Inferior parietal cortex (tissue), 1 donor: ENCODE results near the gene ORM2.

Source experiments
- DNase-seq: peaks from one replicate; pipeline ENCODE4 v3.0.0-alpha.2; 2016; ENCODE audit errors: extremely low spot score

The ORM2 gene

DNA sequence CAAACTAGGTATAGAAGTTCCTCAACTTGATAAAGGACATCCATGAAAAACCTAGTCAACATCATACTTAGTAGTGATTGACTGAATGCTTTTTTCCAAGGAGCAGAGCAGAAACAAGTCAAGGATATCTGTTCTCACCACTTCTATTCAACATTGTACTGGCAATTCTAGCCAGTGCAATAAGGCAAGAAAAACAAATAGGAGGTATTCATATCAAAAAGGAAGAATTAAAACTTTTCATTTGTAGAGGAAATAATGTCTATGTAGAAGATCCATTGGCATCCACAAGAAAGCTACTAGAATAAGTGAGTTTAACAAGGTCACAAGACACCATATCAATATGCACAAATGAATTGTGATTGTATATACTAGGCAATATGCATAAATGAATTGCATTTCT lies 35.0 kb upstream of the ORM2 start:
- DNase-seq = no peak

- DNase-seq = no peak
Observed at GRCh38 chr9:114296338-114296737, 33.3 kb upstream of the ORM2 start.

- DNase-seq = no peak
Observed at GRCh38 chr9:114299286-114300152, 30.1 kb upstream of the ORM2 start.

GRCh38 chr9:114300153-114300845 lies 29.4 kb upstream of the ORM2 start:
- no peak for DNase-seq

DNA sequence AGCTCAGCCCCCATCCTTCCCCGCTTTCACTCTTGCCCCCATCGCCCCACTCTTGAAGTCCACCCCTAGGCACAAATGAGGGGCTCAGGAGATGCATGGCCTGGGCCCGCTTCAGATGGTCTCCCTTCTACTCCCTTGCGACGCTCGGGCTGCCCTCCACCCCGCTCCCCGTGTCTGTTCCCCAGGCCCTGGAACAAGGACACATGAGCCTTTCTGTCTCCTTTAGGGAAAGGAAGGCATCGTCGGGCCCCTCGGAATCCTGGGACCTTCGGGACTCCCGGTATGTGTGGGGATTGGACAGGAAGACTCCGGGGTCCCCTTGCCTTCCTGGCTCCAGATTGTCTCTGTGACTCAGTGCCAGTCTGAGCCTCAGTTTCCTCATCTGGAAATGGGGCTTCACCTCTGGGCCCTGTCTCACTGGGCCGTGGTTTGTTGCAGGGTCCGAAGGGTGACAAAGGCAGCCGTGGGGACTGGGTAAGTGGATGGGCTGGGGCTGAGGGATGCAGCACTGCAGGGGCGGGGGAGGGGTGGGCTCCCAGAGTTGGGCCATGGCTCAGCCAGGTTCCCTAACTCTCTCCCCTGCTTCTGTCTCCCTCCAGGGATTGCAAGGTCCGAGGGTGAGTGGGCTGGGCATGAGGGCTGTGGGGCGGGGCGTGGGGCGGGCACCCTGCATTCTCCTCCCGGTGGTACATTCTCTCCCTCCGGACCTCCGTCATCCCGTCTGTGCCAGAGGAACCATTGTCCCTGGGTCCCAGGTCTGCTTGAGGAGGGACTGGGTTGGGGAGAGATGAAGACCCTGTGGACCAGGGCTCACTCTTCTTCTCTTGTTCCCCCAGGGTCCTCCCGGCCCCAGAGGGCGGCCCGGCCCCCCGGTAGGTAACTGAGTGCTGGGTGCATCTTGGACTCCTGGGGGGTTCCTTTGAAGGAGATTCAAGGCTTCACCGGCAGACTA lies 28.5 kb upstream of the ORM2 start:
- no peak for DNase-seq

DNA sequence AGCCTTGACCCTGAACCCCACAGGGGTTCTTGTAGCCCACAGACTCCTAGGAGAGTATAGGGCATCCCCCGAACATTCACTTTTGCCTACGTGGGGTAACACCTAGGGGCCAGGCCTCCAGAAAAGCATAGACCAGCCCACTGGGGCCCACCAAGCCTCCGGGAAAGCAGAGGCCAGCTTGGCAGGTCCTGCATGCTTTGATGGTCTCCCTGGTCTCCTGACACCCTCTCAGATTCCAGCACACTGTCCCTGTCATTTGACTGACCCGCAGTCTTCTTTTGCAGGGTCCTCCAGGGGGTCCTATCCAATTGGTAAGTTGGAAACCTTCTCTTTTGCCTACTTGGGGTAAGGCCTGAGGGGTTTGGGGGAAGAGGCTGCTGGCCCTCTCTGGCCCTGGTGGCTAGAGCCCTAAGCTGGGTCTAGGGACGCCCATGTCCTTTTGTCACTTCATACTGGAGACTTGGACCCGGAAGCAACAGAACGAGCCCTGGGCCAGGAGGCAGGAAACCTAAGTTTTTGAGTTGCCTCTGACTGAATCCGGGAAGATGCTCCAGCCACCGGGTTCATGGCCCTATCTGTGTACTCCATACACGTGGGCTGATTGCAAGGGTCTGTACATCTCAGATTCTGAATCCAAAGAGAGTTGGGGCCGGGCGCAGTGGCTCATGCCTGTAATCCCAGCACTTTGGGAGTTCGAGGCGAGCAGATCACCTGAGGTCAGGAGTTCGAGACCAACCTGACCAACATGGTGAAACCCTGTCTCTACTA lies 27.7 kb upstream of the ORM2 start:
- DNase-seq = no peak

DNA sequence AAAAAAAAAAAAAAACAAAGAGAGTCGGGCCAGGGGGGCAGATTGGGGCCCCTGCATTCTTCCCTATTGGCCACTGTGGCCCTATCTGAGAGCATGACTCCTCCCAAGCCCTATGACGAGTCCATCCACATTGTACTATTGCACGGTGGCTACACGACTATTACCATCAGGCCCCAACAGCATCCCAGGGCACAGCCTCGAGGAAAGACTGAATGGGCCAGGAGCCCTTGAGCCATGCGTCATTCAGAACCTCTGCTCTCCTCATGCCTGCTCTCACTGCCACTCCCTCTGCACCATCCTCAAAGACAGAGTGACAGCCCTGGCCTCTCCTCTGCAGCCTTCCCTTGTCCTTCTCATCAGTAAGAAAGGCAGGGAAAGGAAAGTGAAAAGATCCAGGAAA lies 26.9 kb upstream of the ORM2 start:
- DNase-seq = no peak

DNA sequence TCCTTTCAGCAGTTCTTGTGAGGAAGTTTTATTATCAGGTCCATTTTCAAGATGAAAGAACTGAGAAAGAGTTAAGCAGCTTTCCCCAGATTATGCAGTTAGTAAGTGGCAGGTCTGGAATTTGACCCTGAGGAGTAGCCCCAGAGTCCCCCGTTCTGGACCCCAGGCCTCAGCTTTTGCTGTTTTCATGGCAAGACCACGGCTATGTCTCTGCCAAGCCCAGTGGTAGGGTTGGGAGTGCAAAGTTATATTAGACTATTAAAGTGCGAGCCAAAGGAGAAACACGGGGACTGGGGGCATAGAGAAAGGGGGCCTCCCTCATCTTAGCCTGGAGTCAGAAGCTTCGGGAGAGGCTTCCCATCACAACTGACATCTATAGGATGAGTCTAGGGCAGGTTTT lies 26.1 kb upstream of the ORM2 start:
- no peak for DNase-seq

- no peak for DNase-seq
Observed at GRCh38 chr9:114303977-114304376, 25.7 kb upstream of the ORM2 start.

GRCh38 chr9:114304416-114305188 lies 25.1 kb upstream of the ORM2 start:
- no peak for DNase-seq

GRCh38 chr9:114307899-114308267 lies 21.8 kb upstream of the ORM2 start:
- DNase-seq = no peak

- DNase-seq = no peak
Observed at GRCh38 chr9:114308361-114308950, 21.2 kb upstream of the ORM2 start.

- DNase-seq = no peak
Observed at GRCh38 chr9:114309096-114309495, 20.6 kb upstream of the ORM2 start.

GRCh38 chr9:114310471-114311450 lies 18.9 kb upstream of the ORM2 start:
- no peak for DNase-seq

GRCh38 chr9:114311571-114312512 lies 17.8 kb upstream of the ORM2 start:
- DNase-seq = no peak

GRCh38 chr9:114312513-114312875 lies 17.2 kb upstream of the ORM2 start:
- no peak for DNase-seq

- DNase-seq = no peak
Observed at GRCh38 chr9:114313186-114313585, 16.5 kb upstream of the ORM2 start.
